ENCODE data around the gene ACBD3.

- TF ChIP-seq CTCF (IDR thresholded peaks at IDR 0.05), result no peak
- no peak for TF ChIP-seq POLR2AphosphoS5 (IDR thresholded peaks at IDR 0.05)
These were observed 62.7 kb downstream of the ACBD3 start for GRCh38 chr1:226123591-226124471.

Data from gastroesophageal sphincter (tissue), 3 donors.